Right lobe of liver (tissue), 6 donors: ENCODE results near the gene NPC1. TPM values are rescaled to one million over a fixed set of nuclear protein-coding genes. Genes with fewer than 3 reads are reported as not detected.
A peak's percentile ranks its signal among the peaks of the same experiment; 100 is the strongest.

Experiments used
- ATAC-seq, 4 donors: fragments of 200-7000 bp; cut with Tn5 transposase; one replicate each; pipeline ENCODE4 v1.9.1; 2020; ENCODE audit warnings: mild to moderate bottlenecking in 4 of 4, moderate library complexity in 4 of 4
- DNase-seq, 3 donors: peaks; one replicate each; pipeline ENCODE4 v3.0.0-alpha.2; 2020
- H3K27ac ChIP-seq, 3 donors: fragments of 200-600 bp; one replicate each; pipeline ENCODE4 v1.8.0; 2022
- H3K27me3 ChIP-seq, 2 donors: fragments of 200-600 bp; one replicate each; pipeline ENCODE4 v1.8.0; 2022
- H3K36me3 ChIP-seq, 4 donors: fragments of 200-600 bp; sonication (generic) in 1 of 4; one replicate each; pipeline versions ENCODE4 v1.5.1 to v1.8.0; 2017 to 2022; ENCODE audit warnings: control low read depth in 1 of 4
- H3K4me1 ChIP-seq, 4 donors: fragments of 200-600 bp; sonication (generic) in 1 of 4; one replicate each; pipeline versions ENCODE4 v1.5.1 to v1.8.0; 2017 to 2022; ENCODE audit warnings: control low read depth in 1 of 4
- H3K4me3 ChIP-seq, 3 donors: fragments of 200-600 bp; one replicate each; pipeline ENCODE4 v1.8.0; 2022
- H3K9me3 ChIP-seq, 4 donors: fragments of 200-600 bp; sonication (generic) in 1 of 4; one replicate each; pipeline versions ENCODE4 v1.5.1 to v1.8.0; 2017 to 2022; ENCODE audit warnings: control low read depth in 1 of 4
- POLR2A ChIP-seq: fragments of 450-650 bp; IDR thresholded peaks from one replicate; pipeline ENCODE4 v1.6.1; 2017; ENCODE audit warnings: antibody characterized with exemption, mild to moderate bottlenecking
- WGBS: methylation state at CpG from one replicate; pipeline ENCODE4 v1.1.6; 2018; ENCODE audit warnings: low coverage, low lambda C conversion rate; ENCODE audit not compliant: insufficient coverage; ENCODE audit errors: missing lambda C conversion rate; 5-methylcytosine and 5-hydroxymethylcytosine counted together
- intact Hi-C, 2 donors: fragments of 100-400 bp; cut with DNase I; formaldehyde crosslinking; loops; one replicate each; pipeline versions ENCODE4 v1.11.2 to v1.14.1; 2022
- total RNA-seq, 6 experiments: library from RNA; depleted of rRNA in 2 of 6; stranded (reverse); fragments of >200 nt in 2 of 6; fragmentation: NEBNext Ultra II Directional in 3 of 6; extraction: Animal tissue kit (Norgen Biotek cat#: 25700) in 3 of 6; gene quantifications; one replicate each; pipeline versions ENCODE4 v1.1.0 to v1.2.4, GENCODE V29; 2016 to 2023
- TF ChIP-seq, protein P1 (sequence below), 4 donors: fragments of 200-600 bp in 3 of 4; fragments of 450-650 bp in 1 of 4; IDR thresholded peaks; one replicate each; pipeline versions ENCODE4 v1.5.1 to v1.8.0; 2016 to 2022; ENCODE audit warnings: antibody characterized with exemption in 4 of 4, mild to moderate bottlenecking in 2 of 4
- donor health status: DM: no; HTN: yes; CAD: no.
- donor health status: DM: no; HTN: no; CAD: no.
- donor health status: DM: no; HTN: no; CAD: no.
- donor health status: DM: no; HTN: yes; CAD: no.
- donor health status: DM: no; HTN: yes; CAD: no.

The NPC1 gene
- total RNA-seq, 6 experiments from 2014 or later: 11.9 to 31.2 (median 20.0) TPM

DNA sequence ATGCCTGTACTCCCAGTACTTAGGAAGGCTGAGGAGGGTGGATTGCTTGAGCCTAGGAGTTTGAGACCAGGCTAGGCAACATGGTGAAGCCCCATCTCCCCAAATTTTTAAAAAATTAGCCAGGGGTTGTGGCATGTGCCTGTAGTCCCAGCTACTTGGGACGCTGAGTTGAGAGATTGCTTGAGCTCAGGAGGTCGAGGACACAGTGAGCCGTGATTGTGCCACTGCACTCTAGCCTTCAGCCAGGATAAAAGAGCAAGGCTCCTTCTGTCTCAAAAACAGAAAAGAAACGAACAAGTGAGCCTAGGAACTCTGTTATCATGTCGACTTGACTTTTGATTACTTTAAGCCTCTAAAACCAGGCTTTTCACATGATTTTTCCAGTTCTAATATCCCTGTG lies 13.7 kb downstream of the NPC1 start:
- H3K27me3 ChIP-seq: no peaks in the 10 kb centered on the region
- no peak overlapping the region for H3K4me3 ChIP-seq
- TF ChIP-seq, protein P1, sequence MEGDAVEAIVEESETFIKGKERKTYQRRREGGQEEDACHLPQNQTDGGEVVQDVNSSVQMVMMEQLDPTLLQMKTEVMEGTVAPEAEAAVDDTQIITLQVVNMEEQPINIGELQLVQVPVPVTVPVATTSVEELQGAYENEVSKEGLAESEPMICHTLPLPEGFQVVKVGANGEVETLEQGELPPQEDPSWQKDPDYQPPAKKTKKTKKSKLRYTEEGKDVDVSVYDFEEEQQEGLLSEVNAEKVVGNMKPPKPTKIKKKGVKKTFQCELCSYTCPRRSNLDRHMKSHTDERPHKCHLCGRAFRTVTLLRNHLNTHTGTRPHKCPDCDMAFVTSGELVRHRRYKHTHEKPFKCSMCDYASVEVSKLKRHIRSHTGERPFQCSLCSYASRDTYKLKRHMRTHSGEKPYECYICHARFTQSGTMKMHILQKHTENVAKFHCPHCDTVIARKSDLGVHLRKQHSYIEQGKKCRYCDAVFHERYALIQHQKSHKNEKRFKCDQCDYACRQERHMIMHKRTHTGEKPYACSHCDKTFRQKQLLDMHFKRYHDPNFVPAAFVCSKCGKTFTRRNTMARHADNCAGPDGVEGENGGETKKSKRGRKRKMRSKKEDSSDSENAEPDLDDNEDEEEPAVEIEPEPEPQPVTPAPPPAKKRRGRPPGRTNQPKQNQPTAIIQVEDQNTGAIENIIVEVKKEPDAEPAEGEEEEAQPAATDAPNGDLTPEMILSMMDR (IDR thresholded peaks at IDR 0.05): no peak
- no peak for TF ChIP-seq POLR2A
- H3K9me3 ChIP-seq: no peaks in the 10 kb centered on the region
- WGBS: 60% methylated on average over 2 of the region's 5 CpGs
- H3K36me3 ChIP-seq: peaks cover 0 to 16% (median 2%) of the 10 kb centered on the region in 4 donors
- intact Hi-C loops: loop anchor here in 1 of 2 donors (10.0 kb wide), 1 partner anchor 48 kb away; no protein-coding TSS in a partner anchor
- ATAC-seq (no peak), DNase-seq (no peak)
- no peak overlapping the region for H3K27ac ChIP-seq
- peaks cover 0 to 34% (median 6%) of the 10 kb centered on the region in 4 donors for H3K4me1 ChIP-seq

DNA sequence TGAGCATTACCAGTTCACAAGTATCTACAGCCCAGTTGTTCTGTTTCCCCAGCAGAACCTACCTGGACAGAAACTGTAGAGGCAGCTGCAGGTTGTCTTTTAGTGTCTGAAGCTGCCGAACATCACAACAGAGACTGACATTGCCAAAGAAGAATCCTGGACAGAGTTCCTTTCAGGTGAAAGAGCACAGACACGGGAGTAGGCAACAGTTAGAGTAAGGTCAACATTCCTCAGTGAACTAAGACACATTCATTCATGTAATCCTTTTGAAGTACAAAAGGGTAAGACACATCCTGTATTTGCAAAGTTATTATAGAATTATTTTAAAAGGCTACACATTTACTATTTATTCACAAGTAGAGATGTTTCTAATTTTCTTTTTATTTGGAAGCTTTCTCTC lies 14.3 kb downstream of the NPC1 start:
- ATAC-seq (peak; percentile 32 to 71 (median 58)), DNase-seq (no peak)
- intact Hi-C loops: loop anchor here in 1 of 2 donors (10.0 kb wide), 1 partner anchor 47 kb away; no protein-coding TSS in a partner anchor
- no peak overlapping the region for H3K27ac ChIP-seq
- H3K9me3 ChIP-seq: no peaks in the 10 kb centered on the region
- TF ChIP-seq, protein P1 (IDR thresholded peaks at IDR 0.05): no peak
- TF ChIP-seq POLR2A: no peak
- H3K27me3 ChIP-seq: no peaks in the 10 kb centered on the region
- H3K4me1 ChIP-seq: peaks cover 0 to 34% (median 6%) of the 10 kb centered on the region in 4 donors
- H3K36me3 ChIP-seq: peaks cover 0 to 22% (median 3%) of the 10 kb centered on the region in 4 donors
- no peak overlapping the region for H3K4me3 ChIP-seq
- WGBS: 30% methylated on average over 2 of the region's 2 CpGs

DNA sequence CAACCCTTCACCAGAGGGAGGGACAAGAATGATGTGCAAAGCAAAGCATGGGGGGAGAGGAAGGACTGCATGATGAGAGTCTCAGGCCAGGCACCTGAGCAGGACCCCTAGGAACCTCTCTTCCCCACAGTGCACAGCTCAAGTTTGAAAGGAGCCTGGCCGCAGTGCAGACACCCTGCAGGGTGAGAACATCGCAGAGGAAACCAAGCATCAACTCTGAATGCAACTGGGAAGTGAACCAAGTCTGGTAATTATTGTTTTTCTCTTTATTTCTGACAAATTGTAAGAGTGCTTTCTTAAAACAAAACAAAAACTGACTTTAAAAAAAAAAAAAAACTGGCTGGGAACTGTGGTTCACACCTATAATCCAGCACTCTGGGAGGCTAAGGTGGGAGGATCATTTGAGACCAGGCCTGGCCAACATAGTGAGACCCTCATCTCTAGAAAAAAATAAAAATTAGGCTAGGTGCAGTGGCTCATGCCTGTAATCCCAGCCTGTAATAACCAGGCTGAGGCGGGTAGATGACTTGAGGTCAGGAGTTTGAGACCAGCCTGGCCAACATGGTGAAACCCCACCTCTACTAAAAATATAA lies 15.3 kb downstream of the NPC1 start:
- ATAC-seq (peak in 1 of 4 donors; percentile 48), DNase-seq (no peak)
- TF ChIP-seq, protein P1 (IDR thresholded peaks at IDR 0.05): no peak
- no peak for TF ChIP-seq POLR2A
- Histone ChIP-seq H3K27ac (no peak overlapping the region), H3K4me3 (no peak overlapping the region), H3K27me3 (no peaks in the 10 kb centered on the region), H3K9me3 (no peaks in the 10 kb centered on the region), H3K4me1 (peaks cover 0 to 34% (median 6%) of the 10 kb centered on the region in 4 donors), H3K36me3 (peaks cover 0 to 30% (median 6%) of the 10 kb centered on the region in 4 donors)
- 78% methylated on average over 2 of the region's 3 CpGs for WGBS
- intact Hi-C loops: loop anchor here in 1 of 2 donors (10.0 kb wide), 1 partner anchor 46 kb away; no protein-coding TSS in a partner anchor

DNA sequence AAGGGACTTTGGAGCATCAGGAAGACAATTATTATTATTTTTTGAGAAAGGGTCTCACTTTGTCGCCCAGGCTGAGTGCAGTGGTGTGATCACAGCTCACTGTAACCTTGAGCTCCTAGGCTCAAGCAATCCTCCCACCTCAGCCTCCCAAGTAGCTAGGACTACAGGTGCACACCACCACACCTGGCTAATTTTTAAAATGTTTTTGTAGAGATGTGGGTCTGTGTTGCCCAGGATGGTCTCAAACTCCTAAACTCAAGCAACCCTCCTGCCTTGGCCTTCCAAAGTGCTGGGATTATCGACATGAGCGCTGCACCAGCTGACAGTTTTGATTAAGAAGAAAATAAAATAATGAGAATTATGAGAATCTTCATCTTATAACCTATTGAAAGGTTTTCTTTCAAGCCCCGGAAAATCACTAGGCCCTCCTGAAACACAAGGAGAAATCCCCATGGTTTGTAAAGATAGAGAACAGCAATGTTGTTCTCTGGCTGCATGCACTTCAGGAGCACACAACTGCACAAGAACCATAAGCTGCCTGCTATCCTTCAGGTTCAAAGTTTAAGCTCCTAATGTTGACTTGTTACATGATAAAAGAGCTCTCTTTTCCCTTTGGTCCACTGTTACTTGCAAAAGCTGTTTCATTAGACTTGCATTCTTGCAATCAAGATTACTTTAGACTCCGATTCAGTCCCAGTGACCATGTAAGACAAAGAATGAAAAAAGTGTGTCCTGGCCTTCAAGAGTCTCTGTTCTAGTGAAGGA lies 16.8 kb downstream of the NPC1 start:
- Histone ChIP-seq H3K27ac (peak overlapping the region in 1 of 3 donors; percentile 10), H3K4me1 (peaks cover 0 to 34% (median 6%) of the 10 kb centered on the region in 4 donors), H3K9me3 (no peaks in the 10 kb centered on the region), H3K36me3 (peaks cover 0 to 41% (median 6%) of the 10 kb centered on the region in 4 donors), H3K4me3 (no peak overlapping the region), H3K27me3 (no peaks in the 10 kb centered on the region)
- ATAC-seq: peak; percentile 30 to 77 (median 71)
- TF ChIP-seq, protein P1 (IDR thresholded peaks at IDR 0.05): no peak
- no peak for TF ChIP-seq POLR2A
- no peak for DNase-seq
- intact Hi-C loops: loop anchor here in 1 of 2 donors (10.0 kb wide), 1 partner anchor 45 kb away; no protein-coding TSS in a partner anchor
- 82% methylated on average over 5 of the region's 5 CpGs for WGBS
